Measurements from ENCODE around the gene IFNL4. TPM values are rescaled to one million over a fixed set of nuclear protein-coding genes. Genes with fewer than 3 reads are reported as not detected.

Gene IFNL4
- total RNA-seq, 4 donors from 2014 or later = not detected

DNA sequence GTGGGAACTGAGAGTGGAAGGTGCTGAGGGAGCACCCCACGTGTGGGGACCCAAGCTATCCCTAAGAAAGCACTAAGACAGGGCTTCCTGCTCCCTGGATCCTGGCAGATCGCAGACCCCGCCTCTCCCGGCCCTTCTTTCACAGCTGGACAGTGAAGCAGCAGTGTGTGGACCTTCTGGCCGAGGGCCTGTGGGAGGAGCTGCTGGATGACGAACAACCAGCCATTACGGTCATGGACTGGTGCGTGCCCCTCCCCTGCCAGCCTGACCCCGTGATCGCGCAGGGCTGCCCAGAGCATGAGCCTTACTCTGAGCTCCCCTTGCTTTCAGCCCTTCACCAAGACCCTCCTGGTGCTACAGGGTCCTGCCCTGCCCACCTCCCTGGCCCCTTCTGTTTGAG, 49.6 kb downstream of the IFNL4 start:
- H3K27me3 ChIP-seq = peaks cover 99% of the 10 kb centered on the region
- H3K36me3 ChIP-seq = no peaks in the 10 kb centered on the region
- TF ChIP-seq POLR2AphosphoS5 (IDR thresholded peaks at IDR 0.05) (no peak), POLR2A (IDR thresholded peaks at IDR 0.05) (no peak), EP300 (IDR thresholded peaks at IDR 0.05) (no peak)
- TF ChIP-seq, protein P1, sequence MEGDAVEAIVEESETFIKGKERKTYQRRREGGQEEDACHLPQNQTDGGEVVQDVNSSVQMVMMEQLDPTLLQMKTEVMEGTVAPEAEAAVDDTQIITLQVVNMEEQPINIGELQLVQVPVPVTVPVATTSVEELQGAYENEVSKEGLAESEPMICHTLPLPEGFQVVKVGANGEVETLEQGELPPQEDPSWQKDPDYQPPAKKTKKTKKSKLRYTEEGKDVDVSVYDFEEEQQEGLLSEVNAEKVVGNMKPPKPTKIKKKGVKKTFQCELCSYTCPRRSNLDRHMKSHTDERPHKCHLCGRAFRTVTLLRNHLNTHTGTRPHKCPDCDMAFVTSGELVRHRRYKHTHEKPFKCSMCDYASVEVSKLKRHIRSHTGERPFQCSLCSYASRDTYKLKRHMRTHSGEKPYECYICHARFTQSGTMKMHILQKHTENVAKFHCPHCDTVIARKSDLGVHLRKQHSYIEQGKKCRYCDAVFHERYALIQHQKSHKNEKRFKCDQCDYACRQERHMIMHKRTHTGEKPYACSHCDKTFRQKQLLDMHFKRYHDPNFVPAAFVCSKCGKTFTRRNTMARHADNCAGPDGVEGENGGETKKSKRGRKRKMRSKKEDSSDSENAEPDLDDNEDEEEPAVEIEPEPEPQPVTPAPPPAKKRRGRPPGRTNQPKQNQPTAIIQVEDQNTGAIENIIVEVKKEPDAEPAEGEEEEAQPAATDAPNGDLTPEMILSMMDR (IDR thresholded peaks at IDR 0.05) = no peak
- 17% methylated on average over 3 of the region's 11 CpGs; no CpG with 5 or more reads in 1 of the 2 donors for WGBS, 2 donors (ENCODE audit: low coverage in 1 of 2)
- no peak overlapping the region for H3K4me3 ChIP-seq
- ATAC-seq = peak; percentile 39
- H3K4me1 ChIP-seq = peaks cover 0 to 10% (median 5%) of the 10 kb centered on the region in 3 donors
- H3K27ac ChIP-seq = no peak overlapping the region
- H3K9me3 ChIP-seq = no peaks in the 10 kb centered on the region

DNA sequence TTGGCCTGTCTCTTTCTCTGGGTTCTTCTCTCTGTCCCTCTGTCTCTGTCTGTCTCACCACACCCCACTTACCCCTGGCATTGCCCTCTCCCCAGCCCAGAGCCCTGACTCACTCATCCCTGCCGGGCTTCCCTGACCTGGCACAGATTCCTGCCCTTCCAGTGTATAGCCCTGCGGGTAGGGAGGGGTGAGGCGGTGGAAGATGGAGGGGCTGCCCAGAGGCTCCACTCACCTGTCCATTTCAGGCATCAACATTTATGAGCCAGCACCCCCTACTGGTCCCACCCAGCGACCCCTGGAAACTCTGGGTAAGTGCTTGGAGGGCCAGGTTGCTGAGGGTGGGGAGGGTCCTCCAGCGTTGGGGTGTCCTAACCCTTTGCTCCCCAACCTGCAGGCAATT, 50.8 kb downstream of the IFNL4 start:
- H3K9me3 ChIP-seq = no peaks in the 10 kb centered on the region
- H3K4me3 ChIP-seq = no peak overlapping the region
- H3K36me3 ChIP-seq = no peaks in the 10 kb centered on the region
- 43% methylated on average over 2 of the region's 5 CpGs; no CpG with 5 or more reads in 1 of the 2 donors for WGBS, 2 donors (ENCODE audit: low coverage in 1 of 2)
- no peak for TF ChIP-seq EP300 (IDR thresholded peaks at IDR 0.05)
- no peak for TF ChIP-seq POLR2A (IDR thresholded peaks at IDR 0.05)
- no peak for TF ChIP-seq POLR2AphosphoS5 (IDR thresholded peaks at IDR 0.05)
- TF ChIP-seq, protein P1 (IDR thresholded peaks at IDR 0.05) = no peak
- H3K27ac ChIP-seq = no peak overlapping the region
- ATAC-seq = no peak
- peaks cover 99% of the 10 kb centered on the region for H3K27me3 ChIP-seq
- peaks cover 0 to 10% (median 5%) of the 10 kb centered on the region in 3 donors for H3K4me1 ChIP-seq

DNA sequence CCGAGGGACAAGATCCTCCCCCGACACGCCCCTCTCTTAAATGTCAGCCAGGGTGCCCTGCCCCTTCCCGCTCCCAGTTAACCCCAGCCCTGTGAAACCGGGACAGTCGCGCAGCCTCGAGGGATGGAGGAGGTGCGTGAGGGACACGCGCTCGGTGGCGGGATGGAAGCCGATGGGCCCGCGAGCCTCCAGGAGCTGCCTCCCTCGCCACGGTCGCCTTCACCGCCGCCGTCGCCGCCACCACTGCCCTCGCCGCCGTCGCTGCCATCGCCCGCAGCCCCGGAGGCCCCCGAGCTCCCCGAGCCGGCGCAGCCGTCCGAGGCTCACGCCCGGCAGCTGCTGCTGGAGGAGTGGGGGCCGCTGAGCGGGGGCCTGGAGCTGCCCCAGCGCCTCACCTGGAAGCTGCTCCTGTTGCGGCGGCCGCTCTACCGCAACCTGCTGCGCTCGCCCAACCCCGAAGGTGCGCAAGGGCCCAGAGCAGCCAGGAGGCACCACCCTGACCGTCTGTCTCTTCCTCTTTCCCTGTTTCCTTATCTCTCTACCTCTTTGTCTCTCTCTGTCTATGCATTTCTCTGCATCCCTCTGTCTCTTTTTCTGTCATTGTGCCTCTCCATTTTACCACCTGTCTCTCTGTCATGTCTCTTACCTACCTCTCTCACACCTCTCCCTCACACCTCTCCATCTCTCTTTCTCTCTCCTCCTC, 51.6 kb downstream of the IFNL4 start, which contains the start of gene NCCRP1:
Gene NCCRP1, plus strand, starts transcription at position 105 of the 703 bp plus-strand sequence. Its CDS starts 19 bp downstream, at position 124.
- TF ChIP-seq, protein P1 (IDR thresholded peaks at IDR 0.05) = no peak
- TF ChIP-seq POLR2AphosphoS5 (IDR thresholded peaks at IDR 0.05) = no peak
- no peak for ATAC-seq
- WGBS, 2 donors (ENCODE audit: low coverage in 1 of 2) = 2 to 3% methylated on average over 9 to 10 of the region's 51 CpGs
- Histone ChIP-seq H3K36me3 (no peaks in the 10 kb centered on the region), H3K27me3 (peaks cover 93% of the 10 kb centered on the region), H3K9me3 (no peaks in the 10 kb centered on the region), H3K27ac (no peak within 1 kb of the TSS), H3K4me1 (peaks cover 0 to 10% (median 5%) of the 10 kb centered on the region in 3 donors), H3K4me3 (peak within 1 kb of the TSS in 1 of 2 donors; percentile 23)

DNA sequence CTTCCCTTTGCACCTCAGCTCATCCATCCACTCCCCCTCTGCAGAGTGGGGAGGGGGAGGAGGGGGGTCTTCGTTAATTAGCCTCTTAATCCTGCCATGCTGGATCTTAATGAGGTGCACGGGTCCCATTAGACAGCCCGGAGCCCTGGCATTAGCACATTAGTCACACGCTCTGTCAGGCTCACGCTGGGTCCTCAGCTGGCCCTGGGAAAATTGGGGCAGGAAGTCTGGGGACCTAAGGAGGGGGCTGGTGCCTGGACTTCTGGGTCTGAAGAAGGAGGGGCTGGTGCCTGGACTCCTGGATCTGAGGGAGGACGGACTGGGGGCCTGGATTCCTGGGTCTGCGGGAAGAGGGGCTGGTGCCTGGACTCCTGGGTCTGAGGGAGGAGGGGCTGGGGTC, 52.3 kb downstream of the IFNL4 start:
- peaks cover 0 to 10% (median 5%) of the 10 kb centered on the region in 3 donors for H3K4me1 ChIP-seq
- no peak for ATAC-seq
- no peak overlapping the region for H3K4me3 ChIP-seq
- 0% methylated on average over 1 of the region's 7 CpGs; no CpG with 5 or more reads in 1 of the 2 donors for WGBS, 2 donors (ENCODE audit: low coverage in 1 of 2)
- no peak overlapping the region for H3K27ac ChIP-seq
- no peaks in the 10 kb centered on the region for H3K36me3 ChIP-seq
- TF ChIP-seq EP300 (IDR thresholded peaks at IDR 0.05) = no peak
- TF ChIP-seq POLR2AphosphoS5 (IDR thresholded peaks at IDR 0.05) = no peak
- H3K9me3 ChIP-seq = no peaks in the 10 kb centered on the region
- H3K27me3 ChIP-seq = peaks cover 86% of the 10 kb centered on the region

Other genes starting within 250 kb of the IFNL4 start
- gene FBXO27, start 216.3 kb downstream of the IFNL4 start, total RNA-seq = 1 to 10 TPM; 3.0 to 9.7 (median 3.8) TPM
- under 1 TPM in 1 of 4 donors, not detected in 3; 0.08 TPM for gene ACP7, start 164.5 kb downstream of the IFNL4 start, total RNA-seq
- 10 to 100 TPM in 1 of 4 donors, 1 to 10 TPM in 3; 6.1 to 16.3 (median 7.5) TPM for gene PAK4, start 123.1 kb downstream of the IFNL4 start, total RNA-seq
- gene NCCRP1, start 51.9 kb downstream of the IFNL4 start, total RNA-seq = 10 to 100 TPM in 1 of 4 donors, 1 to 10 TPM in 1, under 1 TPM in 2; 0.13 to 13.7 (median 2.3) TPM
- not detected for gene SYCN, start 44.6 kb downstream of the IFNL4 start, total RNA-seq
- gene IFNL3, start 3.9 kb downstream of the IFNL4 start, total RNA-seq = not detected
- not detected for gene IFNL2, start 19.5 kb upstream of the IFNL4 start, total RNA-seq
- gene IFNL1, start 47.6 kb upstream of the IFNL4 start, total RNA-seq = not detected
- gene LRFN1, start 72.0 kb upstream of the IFNL4 start, total RNA-seq = 1 to 10 TPM in 2 of 4 donors, under 1 TPM in 2; 0.16 to 1.5 (median 1.1) TPM
- 10 to 100 TPM in 3 of 4 donors, 1 to 10 TPM in 1; 5.2 to 19.5 (median 14.8) TPM for gene GMFG, start 87.2 kb upstream of the IFNL4 start, total RNA-seq
- 100 to 1,000 TPM in 1 of 4 donors, 10 to 100 TPM in 3; 68.2 to 121 (median 92.8) TPM for gene SAMD4B, start 93.6 kb upstream of the IFNL4 start, total RNA-seq
- 10 to 100 TPM; 32.8 to 48.0 (median 44.0) TPM for gene PAF1, start 142.2 kb upstream of the IFNL4 start, total RNA-seq
- 10 to 100 TPM; 30.0 to 50.7 (median 36.4) TPM for gene MED29, start 142.5 kb upstream of the IFNL4 start, total RNA-seq
- 100 to 1,000 TPM in 3 of 4 donors, 10 to 100 TPM in 1; 78.6 to 276 (median 158) TPM for gene ZFP36, start 158.0 kb upstream of the IFNL4 start, total RNA-seq
- gene PLEKHG2, start 163.8 kb upstream of the IFNL4 start, total RNA-seq = 10 to 100 TPM; 19.5 to 35.3 (median 23.4) TPM
- gene RPS16, start 187.1 kb upstream of the IFNL4 start, total RNA-seq = 1,000 to 10,000 TPM; 1,023 to 1,769 (median 1,110) TPM
- 10 to 100 TPM; 71.5 to 99.1 (median 87.0) TPM for gene SUPT5H, start 196.7 kb upstream of the IFNL4 start, total RNA-seq
- 10 to 100 TPM; 50.8 to 53.5 (median 52.4) TPM for gene TIMM50, start 232.0 kb upstream of the IFNL4 start, total RNA-seq